GM12872 (cell line): ENCODE data around the gene WDPCP.

Experiments used
- TF ChIP-seq, protein P1 (sequence below): IDR thresholded peaks from 3 replicates; pipeline ENCODE4 v1.5.1; 2011; ENCODE audit warnings: low read depth, mild to moderate bottlenecking, low read length, moderate library complexity; ENCODE audit not compliant: insufficient read depth

WDPCP gene

DNA sequence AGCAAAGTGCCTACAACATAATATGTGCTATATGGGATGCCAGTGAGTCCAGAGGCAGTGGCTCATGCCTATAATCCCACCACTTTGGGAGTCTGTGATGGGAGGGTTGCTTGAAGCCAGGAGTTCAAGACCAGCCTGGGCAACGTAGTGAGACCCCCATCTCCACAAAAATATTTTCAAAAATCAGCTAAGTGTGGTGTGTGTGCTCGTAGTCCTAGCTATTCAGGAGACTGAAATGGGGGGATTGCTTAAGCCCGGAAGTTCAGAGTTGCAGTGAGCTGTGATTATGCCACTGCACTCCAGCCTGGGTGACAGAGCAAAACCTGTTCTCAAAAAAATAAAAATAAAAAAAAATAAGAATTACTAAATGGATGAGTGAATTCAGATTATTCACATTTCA, 514.3 kb downstream of the WDPCP start:
- TF ChIP-seq, protein P1, sequence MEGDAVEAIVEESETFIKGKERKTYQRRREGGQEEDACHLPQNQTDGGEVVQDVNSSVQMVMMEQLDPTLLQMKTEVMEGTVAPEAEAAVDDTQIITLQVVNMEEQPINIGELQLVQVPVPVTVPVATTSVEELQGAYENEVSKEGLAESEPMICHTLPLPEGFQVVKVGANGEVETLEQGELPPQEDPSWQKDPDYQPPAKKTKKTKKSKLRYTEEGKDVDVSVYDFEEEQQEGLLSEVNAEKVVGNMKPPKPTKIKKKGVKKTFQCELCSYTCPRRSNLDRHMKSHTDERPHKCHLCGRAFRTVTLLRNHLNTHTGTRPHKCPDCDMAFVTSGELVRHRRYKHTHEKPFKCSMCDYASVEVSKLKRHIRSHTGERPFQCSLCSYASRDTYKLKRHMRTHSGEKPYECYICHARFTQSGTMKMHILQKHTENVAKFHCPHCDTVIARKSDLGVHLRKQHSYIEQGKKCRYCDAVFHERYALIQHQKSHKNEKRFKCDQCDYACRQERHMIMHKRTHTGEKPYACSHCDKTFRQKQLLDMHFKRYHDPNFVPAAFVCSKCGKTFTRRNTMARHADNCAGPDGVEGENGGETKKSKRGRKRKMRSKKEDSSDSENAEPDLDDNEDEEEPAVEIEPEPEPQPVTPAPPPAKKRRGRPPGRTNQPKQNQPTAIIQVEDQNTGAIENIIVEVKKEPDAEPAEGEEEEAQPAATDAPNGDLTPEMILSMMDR: no peak

DNA sequence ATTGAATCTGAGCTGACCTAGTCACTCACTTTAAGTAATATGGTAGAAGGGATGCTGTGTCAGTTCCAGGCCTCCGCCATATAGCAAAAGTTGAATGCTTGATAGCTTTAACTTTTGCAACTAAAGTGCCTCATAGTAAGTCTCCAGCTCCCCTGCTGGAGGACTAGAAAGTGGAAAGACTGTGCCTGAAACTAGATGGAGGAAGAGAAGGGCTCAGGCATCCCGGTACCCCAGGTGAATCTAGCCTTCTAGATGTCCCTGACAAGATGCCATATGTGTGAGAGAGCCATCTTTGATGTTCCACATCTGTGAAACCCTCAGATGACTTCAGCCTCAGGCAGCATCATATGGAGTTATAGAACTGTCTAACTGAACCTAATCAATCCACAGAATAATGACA, 516.6 kb downstream of the WDPCP start:
- TF ChIP-seq, protein P1: no peak
